ENCODE data around the gene GSTA3.
"Not testable (repeated sequence)": the region's sequence is repeated elsewhere in the genome, so short reads cannot be mapped to it uniquely, and the experiment has no call there.

The GSTA3 gene

DNA sequence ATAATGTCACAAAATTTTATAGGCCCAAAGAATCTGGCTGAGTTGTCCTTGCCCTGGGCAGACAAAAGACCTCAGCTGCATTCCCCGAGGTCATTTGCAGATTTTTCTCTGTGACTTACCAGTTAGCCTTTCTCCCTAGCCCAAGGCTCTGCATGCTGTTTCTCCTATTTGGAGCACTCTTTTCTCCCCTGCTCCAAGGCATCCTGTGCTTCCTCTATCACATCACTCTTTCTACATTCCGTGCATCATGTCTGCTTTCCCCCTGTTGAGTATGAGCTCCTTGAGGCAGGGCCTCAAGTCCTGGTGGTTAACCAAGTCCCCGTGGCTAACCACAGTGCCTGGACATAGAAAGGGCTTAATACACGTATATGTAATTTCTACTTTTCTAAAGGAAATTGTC lies 593 bp upstream of the GSTA3 start:
- no peak for DNase-seq (ENCODE audit: low spot score)

DNA sequence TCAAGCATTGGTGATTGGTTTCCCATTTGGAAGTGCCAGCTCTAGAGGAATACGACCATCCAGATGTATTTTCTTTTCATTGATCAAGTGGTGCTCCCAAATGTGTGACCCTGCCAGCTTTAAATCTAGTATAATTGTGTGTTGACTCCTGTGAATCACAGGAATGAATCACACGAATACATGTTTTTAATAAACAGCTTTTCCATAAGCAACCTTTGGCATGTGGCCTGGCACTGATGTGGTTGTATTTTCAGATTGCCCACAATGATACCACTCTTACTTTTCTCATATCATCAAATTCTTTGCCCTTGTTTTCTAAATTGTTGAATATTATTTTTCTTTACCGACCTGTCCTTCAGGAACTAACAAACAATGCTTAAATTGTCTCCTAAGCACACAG lies 367 bp downstream of the GSTA3 start:
- DNase-seq (ENCODE audit: low spot score), result no peak

DNA sequence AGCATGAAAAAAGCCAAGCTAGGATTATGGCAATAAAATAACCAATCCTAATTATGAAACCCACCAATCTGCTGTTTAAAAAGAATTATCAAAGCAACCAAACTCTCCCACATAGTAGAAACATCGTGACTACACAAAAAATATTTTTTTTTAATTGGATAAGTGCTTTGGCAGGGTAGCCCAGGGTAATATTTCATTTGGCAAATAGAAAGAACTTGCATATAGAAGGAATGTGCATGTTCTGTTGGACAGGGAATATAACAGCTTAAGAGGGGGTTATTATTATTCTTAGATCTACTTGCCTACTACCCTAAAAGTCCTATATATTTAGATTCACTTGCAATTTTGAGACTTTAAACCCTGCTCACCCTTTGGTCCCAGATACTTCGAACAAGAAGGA lies 972 bp downstream of the GSTA3 start:
- no peak for DNase-seq (ENCODE audit: low spot score)

DNA sequence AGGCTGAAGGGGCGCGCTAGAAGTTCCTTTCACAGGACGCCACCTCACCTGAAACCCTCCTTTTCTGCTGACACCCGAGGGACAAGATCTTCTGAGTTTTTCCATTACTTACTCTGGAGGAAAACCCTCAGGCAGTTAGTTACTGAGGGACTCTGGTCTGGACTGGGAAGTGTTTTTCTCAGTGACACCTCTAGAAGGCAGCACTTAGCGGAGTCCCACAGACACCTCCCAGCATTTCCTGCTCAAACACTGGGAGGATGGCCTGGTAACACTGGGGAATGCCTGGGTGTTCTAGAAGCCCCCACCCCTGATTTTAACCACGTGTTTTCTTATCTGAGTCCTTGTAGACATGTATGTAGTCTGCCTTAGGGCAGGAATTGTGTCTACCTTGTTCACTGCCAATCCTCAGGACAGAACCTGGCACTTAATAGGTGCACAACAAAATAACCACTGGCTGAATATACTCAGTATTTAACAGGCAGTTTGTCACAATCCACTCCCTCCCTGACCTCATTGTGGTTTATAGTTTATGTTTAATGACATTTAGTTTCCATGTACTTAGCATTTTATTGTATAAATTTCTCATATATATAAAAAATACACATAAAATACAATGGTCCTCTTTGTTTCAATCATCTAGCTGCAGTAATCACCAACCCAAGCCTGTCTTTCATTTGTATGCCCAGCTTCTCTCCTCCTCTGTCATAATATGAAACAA lies 4.8 kb downstream of the GSTA3 start:
- DNase-seq (ENCODE audit: low spot score), result no peak

DNA sequence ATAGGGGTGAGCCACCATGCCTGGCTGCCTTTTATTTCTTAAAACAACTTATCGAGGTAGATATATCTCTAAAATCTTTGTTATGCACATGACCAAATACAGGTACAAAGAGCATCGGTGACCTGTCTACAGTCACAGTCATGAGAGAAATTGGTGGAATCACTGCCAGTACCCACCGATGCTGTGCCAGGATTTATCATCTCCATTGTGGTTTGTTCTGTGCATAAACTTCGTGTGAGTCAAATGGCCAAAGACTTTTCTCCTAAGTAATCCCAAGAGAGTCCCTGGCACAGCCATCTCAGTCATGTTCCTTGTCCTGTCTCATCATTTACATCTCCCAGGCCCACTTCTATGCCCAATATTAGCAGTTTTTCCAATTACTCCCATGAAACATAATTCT lies 9.0 kb downstream of the GSTA3 start:
- no peak for DNase-seq (ENCODE audit: low spot score)

DNA sequence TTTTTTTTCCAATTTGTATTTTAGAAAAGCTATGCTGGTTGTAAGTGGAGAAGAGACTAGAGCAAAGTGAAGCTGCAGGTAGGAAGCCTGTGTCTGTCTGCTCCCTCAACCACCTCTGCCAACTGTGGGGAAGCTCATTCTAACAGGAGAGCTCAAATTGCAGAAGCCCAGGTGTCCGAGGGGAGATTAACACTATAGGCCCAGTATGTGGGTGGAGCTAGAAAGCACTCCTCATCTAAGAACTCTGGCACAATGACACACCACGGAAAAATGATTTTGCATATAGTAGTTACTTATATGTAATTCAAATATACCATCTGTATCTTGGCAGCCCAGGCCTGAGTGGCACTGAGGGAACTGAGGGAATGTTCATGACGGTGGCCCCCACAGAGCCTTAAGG lies 13.7 kb downstream of the GSTA3 start:
- DNase-seq (ENCODE audit: low spot score), result not testable (repeated sequence)

DNA sequence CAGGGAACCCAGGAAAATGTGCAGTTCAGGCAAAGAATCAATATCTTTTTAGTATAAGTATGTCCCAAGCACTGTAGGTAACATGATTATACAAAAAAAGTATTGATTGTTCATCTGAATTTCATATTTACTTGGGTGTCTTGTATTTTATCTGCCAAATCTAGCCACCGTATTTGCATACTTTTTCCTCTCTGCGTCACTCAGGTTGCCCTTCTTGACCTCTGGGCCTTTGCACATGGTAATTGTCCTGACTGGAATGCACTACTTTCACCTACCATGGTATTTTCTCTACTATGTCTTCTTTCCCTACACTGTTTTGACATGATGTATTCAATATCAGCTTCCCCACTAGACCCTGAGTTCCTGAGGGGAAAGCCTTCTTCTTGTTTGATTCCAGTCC lies 15.2 kb downstream of the GSTA3 start:
- DNase-seq (ENCODE audit: low spot score), result no peak

DNA sequence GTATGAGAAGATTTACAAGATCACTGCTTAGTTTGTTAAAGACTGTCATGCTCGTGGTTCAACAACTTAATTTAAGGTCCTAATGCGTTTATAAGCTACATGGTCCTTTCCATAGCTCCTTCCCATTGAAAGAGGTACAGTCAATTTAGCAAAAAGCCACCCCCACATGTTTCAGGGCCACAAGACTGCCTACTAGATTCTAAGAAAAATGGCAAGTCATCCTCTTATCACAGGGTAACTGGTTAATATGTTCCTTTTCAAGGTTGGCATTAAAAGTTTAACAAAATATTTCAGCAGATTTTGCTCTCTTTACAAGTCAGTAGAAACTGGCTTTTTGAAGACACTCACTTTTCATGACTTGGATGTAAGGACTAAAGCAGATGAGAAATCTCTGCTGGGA lies 15.7 kb downstream of the GSTA3 start:
- DNase-seq (ENCODE audit: low spot score), result no peak

DNA sequence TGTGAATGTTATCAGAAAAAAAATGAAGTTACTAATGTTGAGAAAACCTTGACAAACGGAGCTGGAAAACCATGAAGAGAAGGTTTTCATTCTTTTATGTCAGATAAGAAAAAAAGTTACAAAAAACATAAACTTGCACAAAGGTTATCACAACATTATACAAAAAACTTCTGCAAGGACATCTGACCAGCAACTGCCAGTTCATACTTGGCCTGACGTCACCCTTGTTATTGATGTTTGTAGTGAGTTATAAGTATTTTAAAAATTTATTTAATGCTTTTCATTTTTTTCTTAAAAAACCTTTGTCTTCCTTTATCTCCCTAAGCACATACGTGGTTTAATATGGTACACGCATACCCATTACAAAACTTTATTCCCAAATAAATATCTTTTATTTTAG lies 16.3 kb downstream of the GSTA3 start:
- no peak for DNase-seq (ENCODE audit: low spot score)

DNA sequence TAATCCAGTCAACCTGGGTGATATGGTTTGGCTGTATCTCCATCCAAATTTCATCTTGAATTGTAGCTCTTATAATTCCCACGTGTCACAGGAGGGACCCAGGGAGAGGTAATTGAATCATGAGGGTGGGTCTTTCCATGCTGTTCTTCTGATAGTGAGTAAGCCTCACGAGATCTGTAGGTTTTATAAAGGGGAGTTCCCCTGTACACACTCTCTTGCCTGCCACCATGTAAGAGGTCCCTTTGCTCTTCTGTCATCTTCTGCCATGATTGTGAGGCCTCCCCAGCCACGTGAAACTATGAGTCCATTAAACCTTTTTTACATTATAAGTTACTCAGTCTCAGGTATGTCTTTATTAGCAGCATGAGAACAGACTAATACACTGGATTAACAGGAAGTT lies 19.5 kb downstream of the GSTA3 start:
- no peak for DNase-seq (ENCODE audit: low spot score)

DNA sequence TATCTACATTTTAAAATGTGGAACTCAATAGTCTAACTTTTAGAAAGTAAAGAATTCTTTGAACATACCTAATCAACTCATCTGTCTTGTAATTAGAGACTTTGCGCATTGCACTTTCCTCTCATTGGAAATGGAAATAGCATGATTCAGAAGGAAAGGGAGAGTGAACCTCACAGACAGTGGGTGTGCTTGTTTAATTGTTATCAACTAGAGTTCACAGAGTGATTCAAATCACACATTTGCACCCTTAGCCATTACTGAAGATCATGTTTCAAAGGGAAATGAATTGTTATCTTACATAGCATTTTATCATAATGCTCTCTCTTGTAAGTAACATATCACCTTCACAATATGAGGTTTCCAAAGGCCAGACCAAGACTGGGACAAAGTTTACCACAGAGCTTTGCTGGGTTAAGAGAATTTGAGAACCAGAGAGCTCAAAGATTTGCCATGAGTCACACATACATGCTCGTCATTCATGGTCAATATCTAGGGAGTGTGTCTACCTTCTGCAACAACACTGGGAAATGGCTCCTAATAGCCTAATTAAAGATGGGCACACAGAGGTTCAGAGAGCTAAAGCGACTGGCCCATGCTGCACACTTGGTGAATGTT lies 21.5 kb downstream of the GSTA3 start:
- DNase-seq (ENCODE audit: low spot score), result peak; percentile 15

DNA sequence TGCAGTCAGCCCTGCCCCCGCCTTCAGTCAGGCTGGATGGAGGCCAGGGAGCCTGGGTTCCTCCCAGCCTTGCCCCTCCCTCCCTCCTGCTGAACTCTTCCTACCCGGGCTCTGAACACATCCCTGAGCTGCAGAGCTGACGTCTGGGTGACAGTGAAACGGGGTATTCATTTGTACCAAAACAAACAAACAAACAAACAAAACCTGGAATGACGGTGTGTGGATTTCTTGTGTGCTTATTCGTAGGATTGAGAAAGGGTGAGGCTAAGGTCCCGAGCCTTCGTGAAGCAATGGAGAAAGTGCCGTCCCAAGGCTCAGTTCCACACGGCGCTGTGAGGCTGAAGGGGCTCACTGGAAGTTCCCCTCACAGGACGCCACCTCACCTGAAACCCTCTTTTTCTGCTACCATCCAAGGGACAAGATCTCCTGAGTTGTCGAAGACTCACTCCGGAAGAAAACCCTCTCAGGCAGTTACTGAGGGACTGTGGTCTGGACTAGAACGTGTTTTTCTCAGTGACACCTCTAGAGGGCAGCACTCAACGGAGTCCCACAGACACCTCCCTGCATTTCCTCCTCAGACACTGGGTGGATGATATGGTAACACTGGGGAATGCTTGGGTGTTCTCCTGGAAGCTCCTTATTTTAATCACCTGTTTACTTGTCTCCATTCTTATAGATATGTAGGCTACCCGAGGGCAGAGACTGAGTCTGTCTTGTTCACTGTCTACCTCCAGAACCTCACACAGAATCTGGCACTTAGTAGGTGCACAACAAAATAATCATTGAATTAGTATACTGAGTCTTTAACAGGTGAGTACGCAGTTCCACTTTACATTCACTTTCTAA lies 27.3 kb downstream of the GSTA3 start:
- DNase-seq (ENCODE audit: low spot score), result peak; percentile 62

DNA sequence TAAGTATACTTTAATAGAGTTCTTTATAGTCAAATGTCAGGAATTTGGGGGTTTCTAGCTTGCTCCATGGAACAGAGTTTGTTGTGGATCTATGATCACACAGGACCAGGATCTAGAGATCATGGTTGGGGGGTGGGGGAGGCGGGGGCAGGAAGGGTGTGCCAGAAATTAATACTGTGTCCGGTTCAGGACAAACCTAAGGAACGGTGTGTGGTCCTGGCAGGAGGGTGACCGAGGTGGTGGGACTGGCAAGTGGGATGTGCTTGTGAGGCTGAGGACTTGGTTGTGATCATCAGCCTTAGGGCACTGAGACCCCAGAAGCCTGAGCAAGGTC lies 27.9 kb downstream of the GSTA3 start:
- DNase-seq (ENCODE audit: low spot score), result no peak

DNA sequence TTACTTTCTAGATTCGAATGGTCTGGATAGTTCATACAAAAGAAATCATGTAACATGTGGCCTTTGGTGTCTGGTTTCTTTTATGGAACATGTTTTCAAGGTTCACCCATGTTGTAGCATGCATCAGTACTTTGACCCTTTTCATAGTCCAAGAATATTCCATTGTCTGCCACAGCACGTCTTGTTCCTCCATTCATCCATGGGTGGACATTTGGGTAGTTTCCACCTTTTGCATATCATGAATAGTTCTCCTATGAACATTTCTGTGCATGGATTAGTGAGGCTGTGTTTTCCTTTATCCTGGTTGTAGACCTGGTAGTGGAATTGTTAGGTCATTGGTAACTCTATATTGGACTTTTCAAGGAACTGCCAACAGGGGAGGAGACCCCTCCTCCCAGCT lies 31.7 kb downstream of the GSTA3 start:
- DNase-seq (ENCODE audit: low spot score), result no peak

DNA sequence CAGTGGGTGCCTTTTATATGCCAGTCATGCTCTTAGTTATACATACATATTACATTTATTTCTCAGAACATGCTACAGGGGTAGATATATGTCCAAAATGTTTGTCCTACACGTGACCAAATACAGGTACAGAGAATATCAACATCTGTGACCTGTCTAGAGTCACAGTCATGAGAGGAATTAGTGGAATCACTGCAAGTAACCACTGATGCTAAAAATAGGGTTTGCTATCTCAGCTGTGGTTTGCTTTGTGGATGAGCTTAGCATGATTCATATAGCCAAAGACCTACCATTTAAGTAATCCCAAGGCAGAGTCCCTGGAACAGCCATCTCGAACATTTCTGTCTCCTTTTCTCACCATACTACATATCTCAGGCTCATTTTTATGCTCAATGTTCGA lies 32.3 kb downstream of the GSTA3 start:
- peak; percentile 69 for DNase-seq (ENCODE audit: low spot score)

DNA sequence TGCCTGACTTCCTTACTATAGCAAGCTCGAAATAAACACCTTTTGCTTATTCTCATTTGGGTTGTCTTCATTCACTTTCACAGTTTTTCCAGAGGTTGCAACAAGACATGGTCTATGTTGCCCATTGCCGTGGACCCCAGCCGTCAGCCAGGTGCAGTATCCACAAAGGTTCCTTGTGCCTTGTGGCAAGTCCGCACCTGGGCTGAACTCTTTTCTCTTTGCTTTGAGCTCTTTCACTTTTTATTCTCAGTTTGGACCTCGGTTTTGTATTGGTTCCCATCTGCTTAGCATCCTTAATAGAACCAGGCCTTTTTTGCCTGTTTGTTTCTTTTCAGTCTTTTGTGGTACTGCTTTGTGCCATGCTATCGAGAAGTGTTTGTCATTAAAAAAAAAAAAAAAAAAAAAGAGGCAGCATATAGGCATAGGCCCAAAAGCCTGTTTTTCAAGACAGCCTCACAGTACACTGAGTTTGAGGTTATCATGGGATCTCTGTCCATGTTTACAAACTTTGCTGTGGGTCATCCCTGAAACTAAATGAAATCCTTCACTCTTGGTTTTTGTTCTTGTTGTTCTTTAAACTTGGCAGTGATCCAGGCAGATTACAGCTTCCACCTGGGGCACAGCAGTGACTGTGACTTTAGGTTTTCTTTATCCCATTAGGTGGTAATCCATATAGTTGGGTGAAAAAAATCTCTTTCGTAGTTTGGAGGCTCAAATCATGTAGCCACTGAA lies 33.3 kb downstream of the GSTA3 start:
- DNase-seq (ENCODE audit: low spot score), result no peak

DNA sequence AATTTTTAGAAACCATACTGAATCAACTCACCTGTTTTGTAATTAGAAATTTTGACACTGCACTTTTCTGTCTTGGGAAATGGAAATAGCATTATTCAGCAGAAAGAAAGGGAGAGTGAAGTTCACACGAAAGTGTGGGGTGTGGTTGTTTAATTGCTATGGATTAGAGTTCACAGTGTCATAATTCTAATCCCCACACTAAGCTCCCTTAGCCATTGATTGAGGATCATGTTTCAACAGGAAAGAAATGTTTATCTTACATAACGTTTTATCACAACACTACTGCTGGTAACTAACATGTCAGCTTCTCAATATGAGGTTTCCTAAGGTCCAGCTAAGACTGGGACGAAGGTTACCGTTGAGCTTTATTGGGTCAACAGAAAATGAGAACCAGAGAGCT lies 37.5 kb downstream of the GSTA3 start:
- no peak for DNase-seq (ENCODE audit: low spot score)

DNA sequence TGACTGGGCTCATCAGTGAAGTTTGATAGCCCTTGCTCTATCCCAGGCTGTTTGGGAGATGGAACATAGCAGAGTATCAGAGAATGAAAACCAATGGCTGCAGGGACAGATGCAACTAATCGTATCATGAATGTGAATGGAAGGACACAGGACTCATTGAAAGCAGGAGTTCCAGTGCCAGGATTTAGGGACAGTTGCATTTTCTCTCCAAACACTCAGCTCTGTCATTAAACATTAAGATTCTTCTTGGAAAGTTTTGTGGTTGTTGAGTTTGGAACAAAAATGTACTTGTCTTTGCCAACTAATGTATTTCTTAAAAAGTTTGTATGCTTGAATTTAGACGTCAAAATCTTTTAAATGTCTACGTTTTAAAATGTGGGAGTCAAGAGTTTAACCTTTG lies 37.9 kb downstream of the GSTA3 start:
- DNase-seq (ENCODE audit: low spot score), result no peak

DNA sequence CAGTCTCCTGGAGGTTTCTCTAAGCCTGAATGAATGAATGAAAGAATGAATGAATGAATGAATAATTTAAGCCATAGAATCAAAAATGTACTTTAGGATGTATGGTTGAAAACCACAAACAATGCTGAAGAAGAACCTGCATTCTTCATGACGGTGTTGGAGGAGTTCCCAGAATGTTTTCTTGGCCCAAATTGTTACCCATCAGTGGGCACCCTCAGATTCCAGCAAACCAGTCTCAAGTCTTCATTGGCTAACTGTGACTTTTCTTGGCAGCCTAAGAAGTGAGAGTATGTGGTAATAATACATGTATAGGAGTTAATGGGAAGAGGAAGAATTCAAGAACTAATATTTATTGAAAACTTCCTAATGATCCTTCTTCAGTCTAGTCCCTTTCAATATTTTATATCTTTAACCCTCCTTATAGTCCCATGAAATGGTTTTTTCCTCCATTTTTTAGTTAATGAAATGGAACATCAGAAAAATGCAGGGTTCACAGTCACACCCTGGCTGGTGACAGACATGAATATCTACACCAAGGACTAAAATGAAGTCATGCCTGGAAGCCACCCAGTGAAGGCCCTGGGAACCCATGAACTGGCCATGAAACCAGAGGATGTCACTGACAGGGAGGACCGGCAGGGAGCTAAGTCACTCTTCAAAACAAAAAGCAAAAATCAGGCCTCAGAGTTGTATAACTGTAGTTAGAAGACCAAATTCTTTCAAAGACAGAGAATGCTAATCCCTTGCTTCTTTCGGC lies 39.0 kb downstream of the GSTA3 start:
- not testable (repeated sequence) for DNase-seq (ENCODE audit: low spot score)

DNA sequence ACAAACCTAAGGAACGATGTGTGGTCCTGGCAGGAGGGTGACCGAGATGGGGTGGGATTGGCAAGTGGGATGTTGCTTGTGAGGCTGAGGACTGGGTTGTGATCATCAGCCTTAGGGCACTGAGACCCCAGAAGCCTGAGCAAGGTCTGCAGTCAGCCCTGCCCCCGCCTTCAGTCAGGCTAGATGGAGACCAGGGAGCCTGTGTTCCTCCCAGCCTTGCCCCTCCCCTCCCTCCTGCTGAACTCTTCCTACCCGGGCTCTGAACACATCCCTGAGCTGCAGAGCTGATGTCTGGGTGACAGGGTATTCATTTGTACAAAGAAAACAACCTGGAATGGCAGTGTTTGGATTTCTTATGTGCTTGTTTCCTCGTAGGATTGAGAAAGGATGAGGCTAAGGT lies 40.6 kb downstream of the GSTA3 start:
- not testable (repeated sequence) for DNase-seq (ENCODE audit: low spot score)

DNA sequence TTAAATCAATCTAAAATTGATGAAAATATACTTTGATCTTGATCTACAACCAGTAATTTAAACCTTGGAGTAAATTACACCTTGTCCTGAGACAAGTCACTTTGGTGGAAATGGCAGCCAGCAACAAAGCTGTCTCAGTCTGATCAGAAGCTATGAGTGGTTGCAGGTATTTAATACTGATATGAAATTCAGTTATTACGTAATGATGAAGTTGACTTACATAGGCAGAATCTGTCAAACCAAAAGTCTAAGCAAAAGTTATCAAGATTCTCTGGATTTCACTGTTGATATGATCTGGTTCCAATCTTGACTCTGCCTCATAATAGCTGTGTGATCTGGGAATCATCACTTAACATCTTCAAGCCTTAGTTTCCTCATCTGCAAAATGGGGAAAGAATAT lies 41.3 kb downstream of the GSTA3 start:
- no peak for DNase-seq (ENCODE audit: low spot score)

DNA sequence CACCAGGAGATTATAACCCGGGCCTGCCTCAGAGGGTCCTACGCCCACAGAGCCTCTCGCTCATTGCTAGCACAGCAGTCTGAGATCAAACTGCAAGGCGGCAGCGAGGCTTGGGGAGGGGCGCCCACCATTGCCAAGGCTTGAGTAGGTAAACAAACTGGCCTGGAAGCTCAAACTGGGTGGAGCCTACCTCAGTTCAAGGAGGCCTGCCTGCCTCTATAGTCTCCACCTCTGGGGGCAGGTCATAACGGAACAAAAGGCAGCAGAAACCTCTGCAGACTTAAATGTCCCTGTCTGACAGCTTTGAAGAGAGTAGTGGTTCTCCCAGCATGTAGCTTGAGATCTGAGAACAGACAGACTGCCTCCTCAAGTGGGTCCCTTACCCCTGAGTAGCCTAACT lies 48.3 kb downstream of the GSTA3 start:
- DNase-seq (ENCODE audit: low spot score), result not testable (repeated sequence)

Measured in SW480 (cell line).